OCI-M2 (cell line): ENCODE data around the gene APOBEC3B.
"Not testable (repeated sequence)": the region's sequence is repeated elsewhere in the genome, so short reads cannot be mapped to it uniquely, and the experiment has no call there.

ENCODE experiments used
- DNase-seq: peaks from one replicate; lab custom pipeline; 2025; ENCODE audit not compliant: unreplicated experiment; lab: John Stamatoyannopoulos, UW

APOBEC3B gene

DNA sequence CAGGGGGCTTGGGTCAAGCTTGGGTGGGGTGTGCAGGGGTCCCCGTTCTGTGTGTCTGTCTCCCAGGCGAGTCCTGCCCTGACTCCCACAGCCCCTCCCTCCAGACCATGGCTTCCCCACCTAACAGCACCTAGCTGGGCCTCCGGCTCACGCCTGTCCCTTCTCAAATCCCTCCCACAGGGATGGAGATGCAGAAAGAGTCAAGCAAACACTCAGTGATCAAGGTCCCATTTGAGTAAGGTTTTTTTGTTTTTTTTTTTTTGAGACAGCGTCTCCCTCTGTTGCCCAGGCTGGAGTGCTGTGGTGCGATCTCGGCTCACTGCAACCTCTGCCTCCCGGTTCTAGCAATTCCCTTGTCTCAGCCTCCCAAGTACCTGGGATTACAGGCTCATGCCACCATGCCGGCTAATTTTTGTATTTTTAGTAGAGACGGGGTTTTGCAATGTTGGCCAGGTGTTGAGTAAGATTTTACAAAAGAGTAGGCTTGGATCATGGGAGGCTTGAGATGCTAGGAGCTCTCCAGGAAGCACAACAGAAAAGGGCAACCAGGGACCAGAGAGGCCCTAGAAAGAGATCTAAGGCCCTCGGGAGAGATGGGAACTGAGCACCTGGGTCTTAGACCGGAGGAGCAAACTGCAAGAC, 44.5 kb downstream of the APOBEC3B start:
- DNase-seq: no peak

DNA sequence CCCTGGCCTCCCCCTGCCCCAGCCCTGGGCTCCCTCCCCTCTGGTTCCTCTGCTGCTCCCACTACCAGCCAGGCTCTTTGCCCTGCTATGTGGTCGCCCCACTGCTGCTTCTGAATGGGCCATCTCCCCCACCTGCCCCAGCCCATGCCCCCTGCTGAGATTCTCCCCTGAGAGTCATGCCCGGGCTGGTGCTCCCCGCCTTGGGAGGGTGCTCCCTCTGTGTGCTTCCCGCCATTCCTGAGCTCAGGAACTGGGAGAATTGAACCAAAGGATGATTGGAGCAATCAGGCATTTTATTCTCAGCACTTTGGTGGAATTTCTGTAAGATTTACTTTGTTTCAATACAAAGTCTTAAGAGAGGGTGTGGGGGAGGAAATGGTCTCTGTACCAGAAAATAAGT, 45.6 kb downstream of the APOBEC3B start:
- no peak for DNase-seq

DNA sequence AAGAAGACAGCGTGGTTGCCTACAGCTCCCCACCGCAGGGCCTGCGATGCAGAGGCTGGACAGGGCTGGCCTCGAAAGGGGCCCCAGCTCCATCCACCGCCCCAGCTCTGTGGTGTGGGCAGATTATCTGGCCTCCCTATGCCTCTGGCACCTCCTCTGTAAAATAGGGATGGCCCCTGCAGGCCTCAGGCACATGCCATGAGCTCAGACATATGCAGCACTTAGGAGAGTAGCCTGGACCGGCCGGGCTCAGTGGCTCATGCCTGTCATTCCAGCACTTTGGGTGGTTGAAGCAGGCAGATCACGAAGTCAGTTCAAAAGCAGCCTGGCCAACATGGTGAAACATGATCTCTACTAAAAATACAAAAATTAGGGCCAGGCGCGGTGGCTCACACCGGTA, 46.1 kb downstream of the APOBEC3B start:
- DNase-seq: no peak

DNA sequence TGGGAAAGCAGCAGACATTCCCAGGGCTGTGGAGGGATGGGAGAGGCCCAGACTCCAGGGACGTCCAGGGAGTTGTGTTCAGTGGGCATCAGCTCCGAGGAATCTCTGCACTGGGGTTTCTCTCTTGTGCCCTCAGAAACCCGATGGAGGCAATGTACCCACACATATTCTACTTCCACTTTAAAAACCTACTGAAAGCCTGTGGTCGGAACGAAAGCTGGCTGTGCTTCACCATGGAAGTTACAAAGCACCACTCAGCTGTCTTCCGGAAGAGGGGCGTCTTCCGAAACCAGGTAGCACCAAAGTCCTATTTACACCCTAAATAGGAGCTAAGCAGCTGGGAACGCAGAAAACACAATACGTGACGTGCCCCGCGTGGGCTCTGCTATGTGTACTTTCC, 47.1 kb downstream of the APOBEC3B start:
- no peak for DNase-seq

DNA sequence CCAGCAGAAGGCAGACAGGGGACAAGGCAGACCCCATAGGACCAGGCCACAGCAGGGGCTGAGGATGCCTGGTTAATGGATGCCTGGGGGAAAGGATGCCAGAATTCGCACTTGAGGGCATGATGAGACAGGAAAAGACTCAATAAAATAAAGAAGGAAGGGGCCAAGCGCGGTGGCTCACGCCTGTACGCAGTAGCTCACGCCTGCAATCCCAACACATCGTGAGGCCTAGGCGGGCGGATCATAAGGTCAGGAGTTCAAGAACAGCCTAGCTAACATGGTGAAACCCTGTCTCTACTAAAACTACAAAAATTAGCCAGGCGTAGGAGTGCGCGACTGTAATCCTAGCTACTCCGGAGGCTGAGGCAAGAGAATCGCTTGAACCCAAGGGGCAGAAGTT, 48.6 kb downstream of the APOBEC3B start:
- DNase-seq: no peak

DNA sequence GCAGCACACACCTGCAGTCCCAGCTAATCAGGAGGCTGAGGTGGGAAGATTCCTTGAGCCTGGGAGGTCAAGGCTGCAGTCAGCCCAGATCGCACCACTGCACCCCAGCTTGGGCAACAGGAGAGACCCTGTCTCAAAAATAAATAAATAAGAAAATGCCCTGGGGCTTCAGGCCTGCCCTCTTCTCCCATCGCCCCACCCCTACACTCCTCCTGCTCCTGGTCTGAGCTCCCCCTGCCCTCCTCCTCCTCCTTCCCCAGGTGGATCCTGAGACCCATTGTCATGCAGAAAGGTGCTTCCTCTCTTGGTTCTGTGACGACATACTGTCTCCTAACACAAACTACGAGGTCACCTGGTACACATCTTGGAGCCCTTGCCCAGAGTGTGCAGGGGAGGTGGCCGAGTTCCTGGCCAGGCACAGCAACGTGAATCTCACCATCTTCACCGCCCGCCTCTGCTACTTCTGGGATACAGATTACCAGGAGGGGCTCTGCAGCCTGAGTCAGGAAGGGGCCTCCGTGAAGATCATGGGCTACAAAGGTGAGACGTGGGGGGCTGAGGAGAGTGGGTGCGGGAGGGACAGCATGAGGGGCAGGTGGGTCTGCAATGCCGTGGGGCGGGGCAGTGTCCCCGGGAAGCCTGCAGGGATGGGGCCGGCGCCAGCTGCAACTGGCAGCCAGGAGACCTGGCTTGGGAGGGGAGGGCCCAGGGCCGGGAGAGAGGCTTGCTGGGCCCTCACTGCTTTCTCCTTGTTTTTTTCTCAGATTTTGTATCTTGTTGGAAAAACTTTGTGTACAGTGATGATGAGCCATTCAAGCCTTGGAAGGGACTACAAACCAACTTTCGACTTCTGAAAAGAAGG, 49.5 kb downstream of the APOBEC3B start:
- not testable (repeated sequence) for DNase-seq

DNA sequence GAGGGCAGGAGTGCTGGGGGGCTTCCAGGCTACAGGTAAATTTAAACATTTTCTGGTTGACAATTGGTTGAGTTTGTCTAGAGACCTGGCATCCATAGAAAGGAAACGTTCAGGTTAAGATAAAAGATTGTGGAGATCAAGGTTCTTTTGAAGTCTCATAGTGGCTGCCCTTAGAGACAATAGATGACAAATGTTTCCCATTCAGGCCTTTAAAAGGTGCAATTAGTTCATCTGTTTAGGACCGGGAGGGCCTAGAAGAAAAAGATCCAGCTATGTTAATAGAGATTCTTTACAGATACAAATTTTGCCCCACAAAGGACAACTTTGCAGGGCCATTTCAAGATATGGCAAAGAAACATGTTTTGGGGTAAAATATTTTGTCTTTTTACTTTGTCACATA, 54.9 kb downstream of the APOBEC3B start:
- DNase-seq: not testable (repeated sequence)

DNA sequence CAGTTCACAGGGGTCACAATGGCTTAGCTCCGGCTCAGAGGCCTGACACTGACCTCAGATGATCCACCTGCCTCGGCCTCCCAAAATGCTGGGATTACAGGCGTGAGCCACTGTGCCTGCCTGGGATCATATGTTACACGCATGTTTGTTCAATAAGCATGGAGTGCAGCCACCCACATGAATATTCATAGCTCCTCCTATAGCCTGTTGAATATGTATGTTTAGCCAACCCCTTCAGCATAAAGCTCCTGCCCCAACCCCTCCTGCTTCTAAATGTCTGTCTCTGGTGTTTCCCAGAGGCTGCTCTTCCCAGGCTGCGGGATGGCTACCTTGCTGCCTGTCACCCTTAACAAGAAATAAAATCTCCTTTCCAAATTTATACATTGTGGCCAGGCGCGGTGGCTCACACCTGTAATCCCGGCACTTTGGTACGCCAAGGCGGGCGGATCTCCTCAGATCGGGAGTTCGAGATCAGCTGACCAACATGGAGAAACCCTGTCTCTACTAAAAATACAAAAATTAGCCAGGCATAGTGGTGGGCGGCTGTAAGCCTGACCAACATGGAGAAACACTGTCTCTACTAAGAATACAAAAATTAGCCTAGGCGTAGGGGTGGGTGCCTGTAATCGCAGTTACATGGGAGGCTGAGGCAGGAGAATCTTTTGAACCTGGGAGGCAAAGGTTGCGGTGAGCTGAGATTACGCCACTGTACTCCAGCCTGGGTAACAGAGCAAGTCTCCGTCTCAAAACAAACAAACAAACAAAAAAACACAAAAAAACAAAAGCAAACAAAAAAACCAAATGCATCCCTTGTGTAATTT, 57.4 kb downstream of the APOBEC3B start:
- DNase-seq: no peak

DNA sequence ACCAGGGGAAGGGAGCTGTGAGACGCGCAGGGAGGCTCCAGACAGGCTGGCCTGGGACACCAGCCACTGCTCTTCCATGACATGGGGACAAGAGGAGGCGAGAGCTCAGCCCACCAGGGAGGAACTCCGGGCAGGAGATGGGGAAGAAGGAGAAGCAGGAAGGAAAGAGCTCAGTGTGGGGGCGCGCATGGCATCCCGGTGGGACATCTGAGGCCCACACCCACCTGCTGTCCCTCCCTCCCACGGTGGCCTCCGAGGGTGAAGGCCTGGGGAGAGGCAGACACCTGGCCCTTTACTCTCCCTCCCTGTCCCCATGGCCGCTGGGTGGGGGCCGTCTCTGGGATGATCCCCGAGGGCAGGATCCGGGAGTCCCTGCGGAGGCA, 58.0 kb downstream of the APOBEC3B start:
- DNase-seq: not testable (repeated sequence)

DNA sequence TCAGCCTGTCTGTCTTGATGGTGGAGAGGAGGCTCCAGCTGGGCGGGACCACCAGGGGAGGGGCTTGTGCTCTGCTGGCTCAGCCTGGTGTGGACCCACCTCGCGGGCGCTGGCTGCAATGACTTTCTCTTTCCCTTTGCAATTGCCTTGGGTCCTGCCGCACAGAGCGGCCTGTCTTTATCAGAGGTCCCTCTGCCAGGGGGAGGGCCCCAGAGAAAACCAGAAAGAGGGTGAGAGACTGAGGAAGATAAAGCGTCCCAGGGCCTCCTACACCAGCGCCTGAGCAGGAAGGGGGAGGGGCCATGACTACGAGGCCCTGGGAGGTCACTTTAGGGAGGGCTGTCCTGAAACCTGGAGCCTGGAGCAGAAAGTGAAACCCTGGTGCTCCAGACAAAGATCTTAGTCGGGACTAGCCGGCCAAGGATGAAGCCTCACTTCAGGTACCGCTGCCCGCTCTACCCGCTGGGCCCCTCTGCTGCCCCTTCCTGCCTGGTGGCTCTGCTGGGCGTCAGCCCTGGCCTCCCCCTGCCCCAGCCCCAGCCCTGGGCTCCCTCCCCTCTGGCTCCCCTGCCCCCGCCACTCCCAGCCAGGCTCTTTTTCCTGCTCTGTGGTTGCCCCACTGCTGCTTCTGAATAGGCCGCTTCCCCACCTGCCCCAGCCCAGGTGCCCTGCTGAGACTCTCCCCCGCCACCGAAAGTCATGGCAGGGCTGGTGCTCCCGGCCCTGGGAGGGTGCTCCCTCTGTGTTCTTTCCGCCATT, 58.6 kb downstream of the APOBEC3B start, which contains the start of gene APOBEC3F:
Gene APOBEC3F (plus strand): TSS at position 327 of the 759 bp plus-strand sequence. CDS start 97 bp downstream, at position 424.
- DNase-seq: not testable (repeated sequence)

DNA sequence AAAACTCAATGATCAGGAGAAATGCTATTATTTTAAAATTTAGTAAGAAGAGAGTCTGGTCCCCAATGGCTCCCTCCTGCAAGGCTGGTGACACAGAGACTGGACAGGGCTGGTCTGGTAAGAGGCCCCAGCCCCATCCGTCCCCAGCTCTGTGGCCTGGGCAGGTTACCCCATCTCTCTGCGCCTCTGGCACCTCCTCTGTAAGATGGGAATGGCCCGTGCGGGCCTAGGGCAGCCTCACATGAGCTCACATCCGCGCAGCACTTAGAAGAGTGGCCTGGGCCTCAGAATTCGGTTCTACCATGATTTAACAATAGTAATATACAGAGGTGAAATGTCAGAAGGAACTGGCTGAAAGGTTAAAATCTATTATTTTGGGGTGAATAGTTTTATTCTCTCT, 59.8 kb downstream of the APOBEC3B start:
- no peak for DNase-seq
